SJSA1 (cell line): ENCODE results near the gene KCNJ6. TPM values are rescaled to one million over a fixed set of nuclear protein-coding genes. Genes with fewer than 3 reads are reported as not detected.

Experiments
- DNase-seq, 2 experiments: peaks; one replicate each; pipeline ENCODE4 v3.0.0-alpha.2; 2015 to 2020; ENCODE audit warnings: low spot score in 2 of 2, low read depth in 1 of 2
- H3K27ac ChIP-seq: fragments of 250-450 bp; sonication (Bioruptor Pico); 2 replicates; pipeline ENCODE4 v1.5.1; 2020; ENCODE audit warnings: mild to moderate bottlenecking, moderate library complexity
- H3K27me3 ChIP-seq: fragments of 250-450 bp; sonication (Bioruptor Pico); replicated peaks from 2 replicates; pipeline ENCODE4 v1.5.1; 2020; ENCODE audit warnings: mild to moderate bottlenecking, moderate library complexity
- H3K36me3 ChIP-seq: fragments of 250-450 bp; sonication (Bioruptor Pico); 2 replicates; pipeline ENCODE4 v1.5.1; 2020; ENCODE audit warnings: mild to moderate bottlenecking
- H3K4me1 ChIP-seq: fragments of 250-450 bp; sonication (Bioruptor Pico); replicated peaks from 2 replicates; pipeline ENCODE4 v1.6.1; 2021; ENCODE audit warnings: mild to moderate bottlenecking
- H3K4me3 ChIP-seq: fragments of 250-450 bp; sonication (Bioruptor Pico); 2 replicates; pipeline ENCODE4 v1.5.1; 2020; ENCODE audit warnings: mild to moderate bottlenecking
- H3K9me3 ChIP-seq: fragments of 250-450 bp; sonication (Bioruptor Pico); replicated peaks from 2 replicates; pipeline ENCODE4 v1.5.1; 2020; ENCODE audit warnings: mild to moderate bottlenecking
- total RNA-seq: library from RNA; depleted of rRNA; stranded (reverse); fragments of >200 nt; shearing (Covaris generic); gene quantifications from 2 replicates; pipeline ENCODE4 v1.2.3, GENCODE V29; 2014

KCNJ6 gene
- total RNA-seq, 1 experiment from 2014 or later, result 0.24 TPM

DNA sequence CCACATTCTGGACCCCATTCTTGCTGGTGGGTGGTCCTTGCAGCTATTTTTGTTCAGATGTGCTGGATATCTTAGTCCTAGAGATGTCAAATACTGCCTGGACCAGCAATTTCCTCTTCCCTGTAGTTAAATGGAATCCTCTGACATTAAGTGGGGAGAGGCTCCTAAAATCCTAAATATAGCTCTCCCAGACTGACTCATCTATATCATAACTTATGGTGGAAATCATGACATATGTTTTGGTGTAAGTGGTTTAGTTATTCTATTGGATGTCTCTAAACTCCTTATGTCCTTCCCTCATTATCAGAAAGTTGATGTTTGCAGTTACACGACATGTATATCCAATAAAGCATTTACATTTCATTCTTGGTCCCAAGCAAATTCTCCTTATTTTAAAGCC is 73.1 kb downstream of the KCNJ6 start:
- Histone ChIP-seq H3K36me3 (no peaks in the 10 kb centered on the region), H3K9me3 (peaks cover 7% of the 10 kb centered on the region), H3K27me3 (no peaks in the 10 kb centered on the region), H3K4me1 (peaks cover 25% of the 10 kb centered on the region), H3K4me3 (no peak overlapping the region), H3K27ac (peak overlapping the region; percentile 37; the same call in 1 of the 2 replicates)
- no peak for DNase-seq

DNA sequence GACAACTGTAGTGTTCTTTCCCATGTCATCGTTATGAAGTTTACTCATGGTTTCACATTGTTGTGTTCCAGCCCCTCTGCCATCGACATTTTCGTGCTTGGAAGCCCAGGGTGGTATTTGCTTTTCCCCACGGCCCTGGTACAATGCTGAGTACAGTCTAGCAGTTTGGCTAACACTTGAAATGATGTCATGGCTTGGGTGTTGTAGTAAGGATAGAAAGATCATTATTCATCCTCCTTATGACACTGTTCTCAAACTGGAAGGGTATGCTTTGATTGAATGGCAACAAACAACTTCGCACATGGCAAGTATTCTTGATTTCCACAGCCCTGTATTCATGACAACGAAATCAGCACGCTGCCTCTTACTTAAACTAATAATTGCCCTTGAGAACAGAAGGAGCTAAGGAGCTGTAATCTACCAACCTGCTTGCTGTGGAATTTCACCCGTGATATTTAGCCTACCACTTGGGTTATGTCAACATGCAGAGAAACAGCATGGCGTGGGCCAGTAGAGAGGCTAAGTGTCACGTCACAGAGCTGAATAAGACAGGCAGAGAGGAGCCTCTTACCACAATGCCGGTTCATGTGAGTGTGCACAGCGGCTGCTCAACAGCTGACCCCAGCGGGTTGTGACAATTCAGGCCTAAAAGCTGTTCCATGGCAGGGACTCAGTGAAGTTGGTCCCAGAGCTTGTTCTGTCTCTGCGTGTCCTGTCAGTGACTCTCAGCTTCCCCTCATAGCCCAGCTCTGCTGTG is 73.9 kb downstream of the KCNJ6 start:
- H3K4me3 ChIP-seq, result no peak overlapping the region
- no peaks in the 10 kb centered on the region for H3K27me3 ChIP-seq
- DNase-seq, result no peak
- H3K36me3 ChIP-seq, result no peaks in the 10 kb centered on the region
- H3K4me1 ChIP-seq, result peaks cover 20% of the 10 kb centered on the region
- peak overlapping the region; percentile 37; the same call in 1 of the 2 replicates for H3K27ac ChIP-seq
- H3K9me3 ChIP-seq, result peaks cover 7% of the 10 kb centered on the region

DNA sequence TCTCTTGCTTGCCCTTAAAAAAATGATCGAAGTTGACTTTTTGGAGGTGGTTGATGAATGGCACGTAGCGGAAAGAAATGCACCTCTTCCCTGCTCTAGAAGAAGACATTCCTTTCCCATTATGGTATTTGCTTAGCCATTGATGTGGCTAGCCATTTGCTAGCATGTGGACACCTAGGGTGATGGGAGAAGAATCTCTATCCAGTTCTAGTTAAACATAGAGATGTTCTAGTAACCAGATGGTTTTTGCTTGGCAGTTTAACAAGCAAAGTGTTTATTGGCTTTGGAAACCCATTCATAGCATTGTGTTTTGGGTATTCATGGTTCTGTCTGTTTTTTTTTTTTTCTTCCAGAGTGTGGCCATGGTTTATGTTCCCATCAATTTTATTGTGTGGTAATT is 78.9 kb downstream of the KCNJ6 start:
- DNase-seq, result no peak
- no peak overlapping the region for H3K4me3 ChIP-seq
- H3K4me1 ChIP-seq, result peaks cover 6% of the 10 kb centered on the region
- H3K9me3 ChIP-seq, result peaks cover 5% of the 10 kb centered on the region
- H3K27me3 ChIP-seq, result no peaks in the 10 kb centered on the region
- no peak overlapping the region for H3K27ac ChIP-seq
- H3K36me3 ChIP-seq, result no peaks in the 10 kb centered on the region

- no peaks in the 10 kb centered on the region for H3K9me3 ChIP-seq
- H3K4me3 ChIP-seq, result no peak overlapping the region
- peaks cover 10% of the 10 kb centered on the region; the same call in 1 of the 2 replicates for H3K4me1 ChIP-seq
- no peak for DNase-seq
- no peaks in the 10 kb centered on the region for H3K36me3 ChIP-seq
- H3K27me3 ChIP-seq, result no peaks in the 10 kb centered on the region
- H3K27ac ChIP-seq, result no peak overlapping the region
These were observed 80.8 kb downstream of the KCNJ6 start for GRCh38 chr21:37835481-37835880.

DNA sequence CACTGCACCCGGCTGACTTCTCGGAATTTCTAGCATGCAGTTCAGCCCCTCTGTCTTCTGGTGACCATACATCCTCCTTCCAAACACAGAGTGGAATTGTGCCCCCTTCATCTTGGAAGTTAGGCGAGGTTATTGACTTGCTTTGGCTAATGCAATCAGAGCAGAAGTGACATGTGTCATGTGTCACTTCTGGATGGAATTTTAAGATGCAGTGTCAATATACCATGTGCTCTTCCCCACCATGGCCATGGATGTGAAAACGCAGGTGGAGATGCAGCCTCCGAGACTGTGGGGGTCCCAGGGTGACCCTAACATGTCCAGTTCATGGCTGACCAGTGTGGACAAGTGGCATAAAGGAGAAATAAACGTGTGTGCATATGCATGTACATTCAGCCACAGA is 83.0 kb downstream of the KCNJ6 start:
- Histone ChIP-seq H3K9me3 (no peaks in the 10 kb centered on the region), H3K27me3 (no peaks in the 10 kb centered on the region), H3K4me3 (no peak overlapping the region), H3K27ac (no peak overlapping the region), H3K36me3 (no peaks in the 10 kb centered on the region), H3K4me1 (peaks cover 26% of the 10 kb centered on the region)
- no peak for DNase-seq

DNA sequence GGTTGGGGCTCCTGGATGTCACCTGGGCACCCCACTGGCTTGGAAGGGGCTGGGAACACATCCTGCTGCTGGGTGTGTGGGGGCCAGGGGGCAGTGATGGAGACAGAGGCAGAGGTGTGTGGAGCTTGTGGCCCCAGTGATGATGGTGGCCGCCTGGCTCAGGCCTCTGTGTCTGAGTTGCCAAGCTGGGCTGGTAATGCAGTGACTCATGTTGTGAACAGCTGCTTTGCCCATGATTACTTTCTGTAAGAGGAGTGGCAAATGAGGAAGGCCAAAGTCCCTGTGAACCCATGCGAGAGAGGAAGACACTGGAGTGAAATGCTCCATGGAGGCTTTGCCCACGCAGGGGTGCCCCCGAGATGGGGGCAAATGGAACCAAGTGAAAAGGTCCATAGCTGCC is 86.8 kb downstream of the KCNJ6 start:
- no peaks in the 10 kb centered on the region for H3K27me3 ChIP-seq
- no peaks in the 10 kb centered on the region for H3K36me3 ChIP-seq
- H3K4me1 ChIP-seq, result peaks cover 31% of the 10 kb centered on the region
- peak; percentile 71 to 75 for DNase-seq
- no peak overlapping the region for H3K4me3 ChIP-seq
- H3K9me3 ChIP-seq, result no peaks in the 10 kb centered on the region
- peak overlapping the region; percentile 66 for H3K27ac ChIP-seq

GRCh38 chr21:37828991-37829390 is 87.3 kb downstream of the KCNJ6 start:
- Histone ChIP-seq H3K27me3 (no peaks in the 10 kb centered on the region), H3K4me3 (no peak overlapping the region), H3K9me3 (no peaks in the 10 kb centered on the region), H3K4me1 (peaks cover 31% of the 10 kb centered on the region), H3K27ac (peak overlapping the region; percentile 66), H3K36me3 (no peaks in the 10 kb centered on the region)
- DNase-seq, result peak; percentile 77

GRCh38 chr21:37828556-37828955 is 87.7 kb downstream of the KCNJ6 start:
- Histone ChIP-seq H3K27me3 (no peaks in the 10 kb centered on the region), H3K36me3 (no peaks in the 10 kb centered on the region), H3K9me3 (no peaks in the 10 kb centered on the region), H3K4me3 (no peak overlapping the region), H3K4me1 (peaks cover 31% of the 10 kb centered on the region), H3K27ac (peak overlapping the region; percentile 59)
- DNase-seq, result no peak

- no peaks in the 10 kb centered on the region for H3K9me3 ChIP-seq
- H3K27ac ChIP-seq, result no peak overlapping the region
- no peaks in the 10 kb centered on the region for H3K27me3 ChIP-seq
- no peak for DNase-seq
- no peaks in the 10 kb centered on the region for H3K36me3 ChIP-seq
- H3K4me1 ChIP-seq, result peaks cover 31% of the 10 kb centered on the region
- H3K4me3 ChIP-seq, result no peak overlapping the region
These were observed 88.3 kb downstream of the KCNJ6 start for GRCh38 chr21:37827913-37828312.

GRCh38 chr21:37821786-37822450 is 94.3 kb downstream of the KCNJ6 start:
- Histone ChIP-seq H3K27ac (no peak overlapping the region), H3K27me3 (no peaks in the 10 kb centered on the region), H3K4me1 (peaks cover 34% of the 10 kb centered on the region), H3K36me3 (no peaks in the 10 kb centered on the region), H3K9me3 (no peaks in the 10 kb centered on the region), H3K4me3 (no peak overlapping the region)
- DNase-seq, result no peak

DNA sequence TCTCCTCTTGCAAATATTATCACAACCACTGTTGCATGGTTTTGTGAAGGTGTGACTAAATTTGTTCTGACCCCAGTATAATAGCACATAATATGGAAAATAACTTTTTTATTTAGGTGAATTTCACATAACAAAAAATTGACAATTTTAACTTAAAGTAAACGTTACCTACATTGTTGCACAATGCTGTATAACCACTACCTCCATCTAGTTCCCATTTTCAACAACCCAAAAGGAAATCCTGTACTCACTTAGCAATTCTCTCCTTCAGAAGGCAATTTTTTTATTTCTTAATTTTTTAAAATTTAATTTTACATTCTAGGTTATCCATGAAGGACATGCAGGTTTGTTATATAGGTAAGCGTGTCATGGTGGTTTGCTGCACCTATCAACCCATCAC is 95.2 kb downstream of the KCNJ6 start:
- Histone ChIP-seq H3K36me3 (no peaks in the 10 kb centered on the region), H3K27ac (no peak overlapping the region), H3K4me1 (peaks cover 36% of the 10 kb centered on the region), H3K4me3 (no peak overlapping the region), H3K27me3 (no peaks in the 10 kb centered on the region), H3K9me3 (no peaks in the 10 kb centered on the region)
- DNase-seq, result no peak

DNA sequence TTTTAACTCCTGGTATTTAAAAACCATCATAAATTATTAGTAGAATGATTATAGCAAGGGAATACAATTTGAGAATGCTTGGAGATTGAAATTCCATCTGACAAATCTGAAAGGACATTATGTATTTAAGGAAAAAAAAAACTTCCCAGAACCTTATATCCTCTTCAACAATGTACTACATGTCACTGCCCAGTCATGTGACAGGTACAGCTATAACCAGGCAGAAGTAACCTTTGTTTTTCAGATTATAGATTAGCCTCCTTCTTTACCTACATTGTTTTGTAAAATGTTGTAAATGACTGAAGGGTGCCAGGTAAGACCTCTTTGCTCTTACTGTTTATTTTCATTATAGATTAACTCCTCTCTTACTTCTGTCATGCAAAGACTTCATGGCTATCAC is 96.9 kb downstream of the KCNJ6 start:
- Histone ChIP-seq H3K9me3 (no peaks in the 10 kb centered on the region), H3K27ac (no peak overlapping the region), H3K4me3 (no peak overlapping the region), H3K27me3 (no peaks in the 10 kb centered on the region), H3K4me1 (peaks cover 36% of the 10 kb centered on the region), H3K36me3 (no peaks in the 10 kb centered on the region)
- no peak for DNase-seq

- no peak overlapping the region for H3K4me3 ChIP-seq
- no peak for DNase-seq
- H3K36me3 ChIP-seq, result no peaks in the 10 kb centered on the region
- H3K27ac ChIP-seq, result peak overlapping the region; percentile 87
- H3K9me3 ChIP-seq, result peaks cover 2% of the 10 kb centered on the region; the same call in 1 of the 2 replicates
- peaks cover 36% of the 10 kb centered on the region for H3K4me1 ChIP-seq
- no peaks in the 10 kb centered on the region for H3K27me3 ChIP-seq
These were observed 99.0 kb downstream of the KCNJ6 start for GRCh38 chr21:37817242-37817641.

GRCh38 chr21:37815893-37816292 is 100.4 kb downstream of the KCNJ6 start:
- DNase-seq, result no peak
- Histone ChIP-seq H3K27ac (no peak overlapping the region), H3K4me3 (no peak overlapping the region), H3K9me3 (peaks cover 5% of the 10 kb centered on the region; the same call in 1 of the 2 replicates), H3K27me3 (no peaks in the 10 kb centered on the region), H3K4me1 (peaks cover 34% of the 10 kb centered on the region), H3K36me3 (no peaks in the 10 kb centered on the region)
